DND-41 (cell line): ENCODE results near the gene CTXN2.

Experiments used
- EZH2 ChIP-seq: IDR thresholded peaks from 3 replicates; pipeline ENCODE4 v1.6.1; 2012; ENCODE audit warnings: borderline replicate concordance, low read depth, mild to moderate bottlenecking, moderate library complexity, low read length, inconsistent platforms; ENCODE audit not compliant: severe bottlenecking
- TF ChIP-seq, protein P1 (sequence below): IDR thresholded peaks from 2 replicates; pipeline ENCODE4 v1.5.1; 2012; ENCODE audit warnings: borderline replicate concordance, low read length, moderate library complexity, mild to moderate bottlenecking; ENCODE audit not compliant: poor library complexity, severe bottlenecking; ENCODE audit errors: extremely low read depth

DNA sequence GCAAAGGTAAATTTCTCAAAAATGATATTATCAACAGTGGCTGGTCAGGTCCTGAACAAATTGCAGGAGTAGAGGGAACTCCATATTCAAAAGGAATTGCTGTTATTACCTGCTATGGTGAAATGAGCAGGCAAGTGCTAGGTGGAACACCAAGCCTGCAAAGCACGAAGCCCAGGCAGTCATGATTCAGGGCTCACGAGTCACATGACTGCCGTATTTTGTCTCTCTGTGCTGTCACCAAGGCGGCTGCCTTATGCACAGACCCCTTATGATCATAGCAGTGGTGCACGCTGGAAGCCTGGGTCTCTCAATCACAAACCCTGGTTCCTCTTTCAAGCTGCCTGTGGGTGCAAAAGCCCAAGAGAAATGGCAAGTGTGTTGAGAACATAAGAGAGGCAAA lies 39.0 kb downstream of the CTXN2 start:
- TF ChIP-seq, protein P1, sequence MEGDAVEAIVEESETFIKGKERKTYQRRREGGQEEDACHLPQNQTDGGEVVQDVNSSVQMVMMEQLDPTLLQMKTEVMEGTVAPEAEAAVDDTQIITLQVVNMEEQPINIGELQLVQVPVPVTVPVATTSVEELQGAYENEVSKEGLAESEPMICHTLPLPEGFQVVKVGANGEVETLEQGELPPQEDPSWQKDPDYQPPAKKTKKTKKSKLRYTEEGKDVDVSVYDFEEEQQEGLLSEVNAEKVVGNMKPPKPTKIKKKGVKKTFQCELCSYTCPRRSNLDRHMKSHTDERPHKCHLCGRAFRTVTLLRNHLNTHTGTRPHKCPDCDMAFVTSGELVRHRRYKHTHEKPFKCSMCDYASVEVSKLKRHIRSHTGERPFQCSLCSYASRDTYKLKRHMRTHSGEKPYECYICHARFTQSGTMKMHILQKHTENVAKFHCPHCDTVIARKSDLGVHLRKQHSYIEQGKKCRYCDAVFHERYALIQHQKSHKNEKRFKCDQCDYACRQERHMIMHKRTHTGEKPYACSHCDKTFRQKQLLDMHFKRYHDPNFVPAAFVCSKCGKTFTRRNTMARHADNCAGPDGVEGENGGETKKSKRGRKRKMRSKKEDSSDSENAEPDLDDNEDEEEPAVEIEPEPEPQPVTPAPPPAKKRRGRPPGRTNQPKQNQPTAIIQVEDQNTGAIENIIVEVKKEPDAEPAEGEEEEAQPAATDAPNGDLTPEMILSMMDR: no peak
- no peak for TF ChIP-seq EZH2
